NCI-H2081 (cell line): ENCODE results near the gene TPST1.
"Not testable (repeated sequence)": the region's sequence is repeated elsewhere in the genome, so short reads cannot be mapped to it uniquely, and the experiment has no call there.

ENCODE experiments used
- DNase-seq, 2 experiments: peaks; one replicate each; lab custom pipeline; 2025; lab: John Stamatoyannopoulos, UW

The TPST1 gene

GRCh38 chr7:66283003-66283920, 78.1 kb downstream of the TPST1 start:
- no peak for DNase-seq

DNA sequence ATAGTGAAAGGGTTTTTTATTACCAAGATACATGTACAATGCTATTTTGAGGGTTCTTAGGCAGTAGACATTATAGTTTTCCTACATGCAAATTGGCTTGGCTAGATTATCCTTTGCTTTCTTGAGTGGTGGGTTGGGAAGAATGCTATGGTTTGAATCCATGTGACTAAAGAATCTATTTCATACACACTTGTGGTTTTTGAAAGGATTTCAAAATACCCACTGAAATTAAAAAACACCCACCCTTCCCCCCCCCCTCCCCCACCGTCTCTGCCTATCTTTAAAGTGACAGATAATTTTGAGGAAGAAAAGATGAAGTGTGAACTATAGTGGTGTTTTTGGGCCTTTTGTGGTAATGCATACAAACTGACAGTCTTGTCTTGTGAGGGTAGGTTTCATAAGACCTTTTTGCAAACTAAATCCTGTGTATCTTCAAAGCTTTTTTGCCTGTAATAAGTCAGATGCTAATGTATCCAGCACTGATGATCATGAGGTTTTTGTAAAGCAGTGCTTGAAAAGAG, 90.9 kb downstream of the TPST1 start:
- DNase-seq: no peak

DNA sequence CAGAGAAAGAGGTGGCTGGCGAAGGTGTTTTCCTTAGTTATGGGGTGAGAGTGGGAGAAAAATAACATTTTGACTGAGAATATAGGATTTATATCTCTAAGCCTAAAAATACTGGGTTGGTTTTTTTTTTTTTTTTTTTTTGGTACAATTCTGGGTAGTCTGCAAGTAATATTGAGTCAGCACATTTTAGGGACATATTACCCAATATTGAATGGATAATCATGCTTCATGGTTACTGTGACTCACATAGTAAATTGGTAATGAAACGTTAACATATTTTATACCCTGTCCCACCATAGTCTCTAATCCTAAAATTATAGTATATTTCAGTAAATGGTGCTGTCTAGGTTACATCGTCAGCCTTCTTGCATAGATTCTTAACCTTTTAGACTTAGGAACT, 91.4 kb downstream of the TPST1 start:
- DNase-seq: no peak

- no peak for DNase-seq
These were observed 92.4 kb downstream of the TPST1 start for GRCh38 chr7:66297579-66297978.

- DNase-seq: no peak
These were observed 96.1 kb downstream of the TPST1 start for GRCh38 chr7:66301249-66301648.

- DNase-seq: no peak
These were observed 96.6 kb downstream of the TPST1 start for GRCh38 chr7:66301737-66302136.

- DNase-seq: no peak
These were observed 98.5 kb downstream of the TPST1 start for GRCh38 chr7:66303454-66304155.

- DNase-seq: no peak
These were observed 99.4 kb downstream of the TPST1 start for GRCh38 chr7:66304536-66304935.

DNA sequence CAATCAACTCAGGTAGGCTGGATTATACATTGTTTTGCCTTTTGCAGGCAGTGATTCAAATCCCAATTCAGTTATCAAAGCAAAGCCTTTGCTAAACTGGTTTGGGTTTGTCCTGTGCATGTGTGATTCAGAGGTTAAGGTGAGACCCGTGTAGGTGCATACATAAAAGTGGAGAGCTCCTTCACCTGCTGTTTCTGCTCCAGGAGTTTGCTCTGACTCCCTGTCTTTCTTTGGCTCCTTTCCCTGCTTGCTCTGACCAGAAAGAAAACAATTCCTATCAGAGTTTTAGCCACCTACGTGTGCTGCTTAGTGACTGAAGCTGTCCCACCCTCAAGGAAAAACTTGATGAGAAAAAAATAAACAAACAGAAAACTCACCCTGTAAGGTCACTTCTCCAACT, 101.1 kb downstream of the TPST1 start:
- DNase-seq: no peak

- no peak for DNase-seq
These were observed 102.6 kb downstream of the TPST1 start for GRCh38 chr7:66307591-66308215.

- no peak for DNase-seq
These were observed 103.3 kb downstream of the TPST1 start for GRCh38 chr7:66308411-66308810.

DNA sequence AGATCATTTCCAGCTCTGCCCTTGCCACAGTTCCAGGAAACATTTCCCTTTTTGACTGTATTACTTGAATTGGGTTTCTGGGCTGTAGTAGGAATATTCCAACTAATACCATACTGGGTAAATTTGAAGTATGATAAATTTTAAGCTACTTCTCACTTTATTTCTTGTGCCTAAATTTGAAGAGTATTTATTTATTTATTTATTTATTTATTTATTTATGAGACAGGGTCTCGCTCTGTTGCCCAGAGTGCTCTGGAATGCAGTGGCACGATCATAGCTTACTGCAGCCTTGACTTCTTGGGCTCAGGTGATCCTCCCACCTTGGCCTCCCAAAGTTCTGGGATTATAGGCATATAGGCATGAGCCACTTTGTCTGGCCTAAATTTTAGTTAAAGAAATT, 105.5 kb downstream of the TPST1 start:
- DNase-seq: no peak

DNA sequence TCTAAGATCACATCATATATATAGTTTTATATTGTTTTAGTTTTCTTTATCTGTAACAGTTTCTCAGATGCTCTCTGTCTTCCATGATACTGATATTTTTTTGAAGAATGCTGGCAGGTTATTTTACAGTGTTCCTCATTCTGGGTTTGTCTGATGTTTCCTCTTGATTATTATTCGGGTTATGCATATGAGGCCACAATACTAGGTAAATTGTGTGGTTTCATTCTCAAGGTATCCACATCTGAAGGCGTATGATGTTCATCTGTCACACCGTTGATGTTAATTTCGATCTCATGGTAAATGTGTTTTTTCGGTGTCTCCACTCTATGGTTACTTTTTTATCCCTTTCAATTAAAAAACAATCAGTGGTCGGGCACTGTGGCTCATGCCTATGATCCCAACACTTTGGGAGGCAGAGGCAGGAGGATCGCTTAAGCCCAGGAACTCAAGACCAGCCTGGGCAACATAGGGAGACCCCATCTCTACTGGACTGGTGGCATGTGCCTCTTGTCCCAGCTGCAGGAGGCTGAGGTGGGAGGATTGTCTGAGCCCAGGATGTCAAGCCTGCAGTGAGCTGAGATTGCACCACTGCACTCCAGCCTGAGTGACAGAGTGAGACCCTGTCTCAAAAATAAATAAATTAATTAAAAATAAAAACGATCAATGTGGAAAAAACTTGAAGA, 108.9 kb downstream of the TPST1 start:
- no peak for DNase-seq

DNA sequence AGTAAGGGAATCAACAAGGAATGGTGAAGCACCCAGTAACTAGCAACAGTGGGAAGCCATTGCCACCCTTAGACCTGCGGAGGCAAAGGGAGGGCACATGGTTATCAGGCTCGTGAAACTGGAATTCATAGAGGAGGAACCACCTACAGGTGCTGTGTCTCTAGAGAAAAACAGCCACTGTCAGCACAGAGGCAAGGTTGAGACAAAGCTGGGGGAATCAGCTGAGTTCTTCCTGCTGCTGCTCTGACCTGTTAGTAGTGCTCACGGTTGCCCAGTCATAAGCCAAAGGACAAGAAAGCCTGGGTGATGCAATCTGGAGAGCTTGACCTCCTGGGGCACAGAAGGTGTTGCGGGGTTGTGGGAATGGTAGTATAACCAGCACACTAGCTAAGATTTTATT, 110.1 kb downstream of the TPST1 start:
- no peak for DNase-seq

DNA sequence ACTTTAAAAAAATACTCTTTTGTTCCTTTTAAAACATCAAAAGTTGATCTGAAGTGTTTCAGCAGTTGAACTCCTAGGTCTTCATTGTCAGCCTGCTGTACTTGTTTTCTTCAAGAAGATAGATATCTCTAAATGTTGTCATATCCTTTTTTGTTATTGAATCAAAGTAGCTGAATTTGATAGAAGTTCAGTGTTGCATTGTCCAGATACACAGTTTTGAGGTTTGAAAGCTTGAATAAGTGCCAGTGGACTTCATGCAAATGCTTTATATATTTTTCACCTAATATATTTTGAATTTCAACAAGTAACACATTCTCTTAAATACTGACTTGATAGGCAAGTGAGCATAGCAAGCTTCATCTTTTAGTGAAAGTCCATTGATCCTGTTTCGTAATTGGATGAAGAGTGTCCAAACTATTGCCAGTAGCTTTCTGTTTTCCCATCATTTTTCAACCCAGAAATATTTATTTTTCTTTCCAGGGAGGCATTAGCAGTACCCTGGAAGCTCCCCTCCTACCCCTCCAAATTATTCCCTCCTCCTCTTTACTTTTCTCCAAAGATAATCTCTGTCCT, 114.4 kb downstream of the TPST1 start:
- DNase-seq: no peak

DNA sequence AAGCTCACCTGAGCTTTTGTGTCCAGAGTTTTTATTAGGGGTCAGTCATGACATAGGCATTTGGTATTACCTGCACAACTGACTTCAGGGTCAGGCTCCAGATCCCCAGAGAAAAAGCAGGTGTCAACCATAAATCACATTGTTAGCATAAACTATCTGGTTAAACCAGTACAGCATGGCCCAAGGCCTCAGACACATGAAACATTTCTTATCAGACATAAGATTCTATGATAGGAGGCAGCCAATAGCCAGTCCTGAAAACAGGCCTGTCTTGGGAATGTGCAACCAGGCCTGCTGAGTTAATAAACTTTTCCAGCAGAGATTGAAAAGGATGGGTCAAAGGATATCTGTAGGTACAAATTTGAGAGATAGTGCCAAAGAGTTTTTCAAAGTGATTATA, 116.1 kb downstream of the TPST1 start:
- DNase-seq: no peak

GRCh38 chr7:66323114-66323796, 118.1 kb downstream of the TPST1 start:
- DNase-seq: no peak

DNA sequence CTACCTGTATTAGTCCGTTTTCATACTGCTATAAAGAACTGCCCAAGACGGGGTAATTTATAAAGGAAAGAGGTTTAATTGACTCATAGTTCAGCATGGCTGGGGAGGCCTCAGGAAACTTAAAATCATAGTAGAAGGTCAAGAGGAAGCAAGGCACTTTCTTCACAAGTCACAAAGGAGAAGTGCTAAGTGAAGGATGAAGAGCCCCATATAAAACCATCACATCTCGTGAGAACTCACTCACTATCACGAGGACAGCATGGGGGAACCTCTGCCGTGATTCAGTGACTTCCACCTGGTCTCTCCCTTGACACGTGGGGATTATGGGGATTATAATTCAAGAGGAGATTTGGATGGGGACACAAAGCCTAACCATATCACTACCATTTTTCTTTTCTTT, 119.9 kb downstream of the TPST1 start:
- not testable (repeated sequence) for DNase-seq

- no peak for DNase-seq
These were observed 121.5 kb downstream of the TPST1 start for GRCh38 chr7:66326501-66327215.

- no peak for DNase-seq
These were observed 125.8 kb downstream of the TPST1 start for GRCh38 chr7:66330961-66331360.
